ENCODE data around the gene MATN1. TPM values are rescaled to one million over a fixed set of nuclear protein-coding genes. Genes with fewer than 3 reads are reported as not detected.

The MATN1 gene
- polyA plus RNA-seq, 1 donor (not counting 4 experiments of a cell fraction or from before 2014, with no cell fraction given): 0.05 TPM

GRCh38 chr1:30765556-30766434 is 42.4 kb upstream of the MATN1 start:
- Histone ChIP-seq H3K4me1 (ENCODE audit: control insufficient read depth, extremely low read depth, insufficient read depth, low read length) (no peaks in the 10 kb centered on the region), H3K79me2 (ENCODE audit: control insufficient read depth, insufficient read depth, low read length) (no peaks in the 10 kb centered on the region), H4K20me1 (ENCODE audit: control insufficient read depth, extremely low read depth, insufficient read depth, low read length) (no peaks in the 10 kb centered on the region), H3K9me1 (ENCODE audit: control insufficient read depth, extremely low read depth, insufficient read depth, low read length) (no peaks in the 10 kb centered on the region), H3K27ac (ENCODE audit: control insufficient read depth, insufficient read depth, low read length) (no peak overlapping the region), H3K9ac (ENCODE audit: control insufficient read depth, extremely low read depth, insufficient read depth, low read length) (no peak overlapping the region), H2AFZ (ENCODE audit: control insufficient read depth, low read length) (no peak overlapping the region), H3K27me3 (ENCODE audit: control insufficient read depth, extremely low read depth, insufficient read depth, low read length) (peaks cover 11% of the 10 kb centered on the region), H3K4me3 (ENCODE audit: control insufficient read depth in 2 of 3, extremely low read depth in 1 of 3, insufficient read depth in 2 of 3, low read depth in 1 of 3, low read length in 3 of 3) (no peak overlapping the region), H3K36me3 (ENCODE audit: control insufficient read depth in 2 of 2, extremely low read depth in 1 of 2, insufficient read depth in 2 of 2, low read length in 2 of 2) (no peaks in the 10 kb centered on the region), H3K9me3 (ENCODE audit: control insufficient read depth, low read depth, low read length) (no peaks in the 10 kb centered on the region), H3K4me2 (ENCODE audit: control insufficient read depth, extremely low read depth, insufficient read depth, low read depth, low read length) (no peak overlapping the region)
- TF ChIP-seq EZH2 (IDR thresholded peaks at IDR 0.05; ENCODE audit: low read length): no peak
- TF ChIP-seq, protein P1, sequence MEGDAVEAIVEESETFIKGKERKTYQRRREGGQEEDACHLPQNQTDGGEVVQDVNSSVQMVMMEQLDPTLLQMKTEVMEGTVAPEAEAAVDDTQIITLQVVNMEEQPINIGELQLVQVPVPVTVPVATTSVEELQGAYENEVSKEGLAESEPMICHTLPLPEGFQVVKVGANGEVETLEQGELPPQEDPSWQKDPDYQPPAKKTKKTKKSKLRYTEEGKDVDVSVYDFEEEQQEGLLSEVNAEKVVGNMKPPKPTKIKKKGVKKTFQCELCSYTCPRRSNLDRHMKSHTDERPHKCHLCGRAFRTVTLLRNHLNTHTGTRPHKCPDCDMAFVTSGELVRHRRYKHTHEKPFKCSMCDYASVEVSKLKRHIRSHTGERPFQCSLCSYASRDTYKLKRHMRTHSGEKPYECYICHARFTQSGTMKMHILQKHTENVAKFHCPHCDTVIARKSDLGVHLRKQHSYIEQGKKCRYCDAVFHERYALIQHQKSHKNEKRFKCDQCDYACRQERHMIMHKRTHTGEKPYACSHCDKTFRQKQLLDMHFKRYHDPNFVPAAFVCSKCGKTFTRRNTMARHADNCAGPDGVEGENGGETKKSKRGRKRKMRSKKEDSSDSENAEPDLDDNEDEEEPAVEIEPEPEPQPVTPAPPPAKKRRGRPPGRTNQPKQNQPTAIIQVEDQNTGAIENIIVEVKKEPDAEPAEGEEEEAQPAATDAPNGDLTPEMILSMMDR (optimal IDR thresholded peaks at IDR 0.05 in 1 of 3, IDR thresholded peaks at IDR 0.05 in 1 of 3, conservative IDR thresholded peaks at IDR 0.05 in 1 of 3; ENCODE audit: extremely low read depth in 1 of 3, insufficient read depth in 2 of 3, low read length in 3 of 3): no peak
- FAIRE-seq (no peak), DNase-seq (ENCODE audit: low read depth, low spot score) (no peak)
- dilution Hi-C loops (cut with MboI; ENCODE audit: extremely low pct_ligation_motif_present, low sequenced_read_pairs): no loop called here

- H4K20me1 ChIP-seq (ENCODE audit: control insufficient read depth, extremely low read depth, insufficient read depth, low read length): no peaks in the 10 kb centered on the region
- FAIRE-seq: no peak
- H3K9ac ChIP-seq (ENCODE audit: control insufficient read depth, extremely low read depth, insufficient read depth, low read length): no peak overlapping the region
- no peaks in the 10 kb centered on the region for H3K4me1 ChIP-seq (ENCODE audit: control insufficient read depth, extremely low read depth, insufficient read depth, low read length)
- H3K4me2 ChIP-seq (ENCODE audit: control insufficient read depth, extremely low read depth, insufficient read depth, low read depth, low read length): no peak overlapping the region
- H3K27me3 ChIP-seq (ENCODE audit: control insufficient read depth, extremely low read depth, insufficient read depth, low read length): peaks cover 15% of the 10 kb centered on the region
- no peaks in the 10 kb centered on the region for H3K9me3 ChIP-seq (ENCODE audit: control insufficient read depth, low read depth, low read length)
- no peak overlapping the region for H2AFZ ChIP-seq (ENCODE audit: control insufficient read depth, low read length)
- no peaks in the 10 kb centered on the region for H3K36me3 ChIP-seq (ENCODE audit: control insufficient read depth in 2 of 2, extremely low read depth in 1 of 2, insufficient read depth in 2 of 2, low read length in 2 of 2)
- TF ChIP-seq, protein P1 (optimal IDR thresholded peaks at IDR 0.05 in 1 of 3, IDR thresholded peaks at IDR 0.05 in 1 of 3, conservative IDR thresholded peaks at IDR 0.05 in 1 of 3; ENCODE audit: extremely low read depth in 1 of 3, insufficient read depth in 2 of 3, low read length in 3 of 3): no peak
- no peak overlapping the region for H3K4me3 ChIP-seq (ENCODE audit: control insufficient read depth in 2 of 3, extremely low read depth in 1 of 3, insufficient read depth in 2 of 3, low read depth in 1 of 3, low read length in 3 of 3)
- dilution Hi-C loops (cut with MboI; ENCODE audit: extremely low pct_ligation_motif_present, low sequenced_read_pairs): no loop called here
- DNase-seq (ENCODE audit: low read depth, low spot score): no peak
- no peak overlapping the region for H3K27ac ChIP-seq (ENCODE audit: control insufficient read depth, insufficient read depth, low read length)
- H3K9me1 ChIP-seq (ENCODE audit: control insufficient read depth, extremely low read depth, insufficient read depth, low read length): no peaks in the 10 kb centered on the region
- H3K79me2 ChIP-seq (ENCODE audit: control insufficient read depth, insufficient read depth, low read length): no peaks in the 10 kb centered on the region
Measured at GRCh38 chr1:30764939-30765555, 41.7 kb upstream of the MATN1 start.

All from keratinocyte (primary cell).